MM.1S (cell line): ENCODE data around the gene BMP15.

Experiments used
- DNase-seq: peaks from one replicate; pipeline ENCODE4 v3.0.0-alpha.2; 2015
- H2AFZ ChIP-seq: fragments of 300-600 bp; sonication (generic); 2 replicates; pipeline ENCODE4 v1.6.0; 2016; ENCODE audit warnings: antibody characterized with exemption, low read length
- H3F3A ChIP-seq: fragments of 300-600 bp; sonication (generic); 2 replicates; pipeline ENCODE4 v1.6.1; 2016; ENCODE audit warnings: mild to moderate bottlenecking, antibody characterized with exemption, low read length, moderate library complexity, mixed read lengths; ENCODE audit not compliant: insufficient read depth
- H3K27ac ChIP-seq: fragments of 300-600 bp; sonication (generic); 2 replicates; pipeline ENCODE4 v1.5.1; 2016; ENCODE audit warnings: mild to moderate bottlenecking, low read length
- H3K27me3 ChIP-seq: fragments of 300-600 bp; sonication (generic); replicated peaks from 2 replicates; pipeline ENCODE4 v1.6.0; 2016; ENCODE audit warnings: low read length; ENCODE audit not compliant: insufficient read depth
- H3K36me3 ChIP-seq: fragments of 300-600 bp; sonication (generic); replicated peaks from 2 replicates; pipeline ENCODE4 v1.6.1; 2016; ENCODE audit warnings: mild to moderate bottlenecking, low read length, mixed read lengths; ENCODE audit not compliant: insufficient read depth
- H3K4me1 ChIP-seq: fragments of 300-600 bp; sonication (generic); 2 replicates; pipeline ENCODE4 v1.6.1; 2016; ENCODE audit warnings: low read length, mixed read lengths
- H3K4me2 ChIP-seq: fragments of 300-600 bp; sonication (generic); 2 replicates; pipeline ENCODE4 v1.6.0; 2016; ENCODE audit warnings: low read depth, low read length
- H3K4me3 ChIP-seq: fragments of 300-600 bp; sonication (generic); 2 replicates; pipeline ENCODE4 v1.5.1; 2016; ENCODE audit warnings: low read length, mixed read lengths
- H3K79me2 ChIP-seq: fragments of 300-600 bp; sonication (generic); 2 replicates; pipeline ENCODE4 v1.6.1; 2016; ENCODE audit warnings: mixed run types, low read length, mixed read lengths
- H3K9ac ChIP-seq: fragments of 300-600 bp; sonication (generic); 2 replicates; pipeline ENCODE4 v1.6.1; 2016; ENCODE audit warnings: low read length, mixed read lengths
- H3K9me2 ChIP-seq: fragments of 300-600 bp; sonication (generic); replicated peaks from 2 replicates; pipeline ENCODE4 v1.6.1; 2016; ENCODE audit warnings: mild to moderate bottlenecking, low read length, mixed read lengths; ENCODE audit not compliant: insufficient read depth
- H3K9me3 ChIP-seq: fragments of 300-600 bp; sonication (generic); replicated peaks from 2 replicates; pipeline ENCODE4 v1.6.1; 2016; ENCODE audit warnings: mild to moderate bottlenecking, low read length, mixed read lengths; ENCODE audit not compliant: insufficient read depth
- H4K20me1 ChIP-seq: fragments of 300-600 bp; sonication (generic); 2 replicates; pipeline ENCODE4 v1.6.1; 2016; ENCODE audit warnings: mild to moderate bottlenecking, low read length, moderate library complexity, mixed read lengths; ENCODE audit not compliant: insufficient read depth
- CTCF ChIP-seq: fragments of 300-600 bp; sonication (generic); IDR thresholded peaks from 2 replicates; pipeline ENCODE4 v1.5.1; 2016; ENCODE audit warnings: antibody characterized with exemption, low read length, mixed read lengths
- EZH2 ChIP-seq: fragments of 300-600 bp; sonication (generic); optimal IDR thresholded peaks from 2 replicates; pipeline ENCODE3; 2017; ENCODE audit warnings: low read depth, mild to moderate bottlenecking, antibody characterized with exemption, low read length, mixed read lengths
- EZH2phosphoT487 ChIP-seq: fragments of 300-600 bp; sonication (generic); IDR thresholded peaks from 2 replicates; pipeline ENCODE4 v1.6.1; 2018; ENCODE audit warnings: antibody characterized with exemption, low read length

BMP15 gene

GRCh38 chrX:50871922-50872453 lies 38.5 kb upstream of the BMP15 start:
- H3K9me3 ChIP-seq = no peaks in the 10 kb centered on the region
- no peak overlapping the region for H2AFZ ChIP-seq
- TF ChIP-seq EZH2 (no peak), EZH2phosphoT487 (no peak), CTCF (no peak)
- no peak overlapping the region for H3K9ac ChIP-seq
- no peaks in the 10 kb centered on the region for H3K9me2 ChIP-seq
- H3K4me1 ChIP-seq = no peaks in the 10 kb centered on the region
- no peaks in the 10 kb centered on the region for H3K36me3 ChIP-seq
- no peaks in the 10 kb centered on the region for H4K20me1 ChIP-seq
- no peak overlapping the region for H3K27ac ChIP-seq
- no peaks in the 10 kb centered on the region for H3K27me3 ChIP-seq
- no peak for DNase-seq
- H3K4me2 ChIP-seq = no peak overlapping the region
- no peak overlapping the region for H3K4me3 ChIP-seq
- no peaks in the 10 kb centered on the region for H3F3A ChIP-seq
- H3K79me2 ChIP-seq = no peaks in the 10 kb centered on the region

GRCh38 chrX:50874876-50875275 lies 35.7 kb upstream of the BMP15 start:
- DNase-seq = no peak
- Histone ChIP-seq H3K27ac (no peak overlapping the region), H4K20me1 (no peaks in the 10 kb centered on the region), H3K4me1 (no peaks in the 10 kb centered on the region), H3K27me3 (no peaks in the 10 kb centered on the region), H3K36me3 (no peaks in the 10 kb centered on the region), H3K9ac (no peak overlapping the region), H3K79me2 (no peaks in the 10 kb centered on the region), H3K9me3 (no peaks in the 10 kb centered on the region), H2AFZ (no peak overlapping the region), H3K4me2 (no peak overlapping the region), H3K9me2 (no peaks in the 10 kb centered on the region), H3K4me3 (no peak overlapping the region), H3F3A (no peaks in the 10 kb centered on the region)
- TF ChIP-seq EZH2phosphoT487 (no peak), EZH2 (no peak), CTCF (no peak)

DNA sequence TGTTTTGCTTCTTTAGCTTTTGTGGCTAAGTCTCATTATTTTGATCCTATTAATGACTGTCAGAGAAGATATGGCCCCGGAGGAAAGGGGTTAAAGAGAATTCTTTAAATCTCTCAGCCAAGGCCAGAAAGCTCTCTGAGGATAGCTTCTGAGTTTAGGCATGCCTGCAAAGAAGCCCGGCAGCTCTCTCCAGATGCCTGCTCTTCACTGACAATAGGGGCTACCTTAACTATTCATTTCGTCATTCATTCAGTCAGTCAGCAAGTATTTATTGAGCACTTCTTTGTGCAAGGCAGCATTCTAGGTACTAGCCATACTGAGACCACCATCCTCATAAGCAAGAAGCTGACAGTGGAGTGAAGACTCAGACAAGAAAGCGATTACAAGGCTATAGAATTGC lies 34.0 kb upstream of the BMP15 start:
- Histone ChIP-seq H3K4me2 (no peak overlapping the region), H3F3A (no peaks in the 10 kb centered on the region), H3K4me1 (no peaks in the 10 kb centered on the region), H3K9ac (no peak overlapping the region), H2AFZ (no peak overlapping the region), H3K27ac (no peak overlapping the region), H3K27me3 (no peaks in the 10 kb centered on the region), H4K20me1 (no peaks in the 10 kb centered on the region), H3K4me3 (no peak overlapping the region), H3K36me3 (no peaks in the 10 kb centered on the region), H3K9me3 (no peaks in the 10 kb centered on the region), H3K9me2 (no peaks in the 10 kb centered on the region), H3K79me2 (no peaks in the 10 kb centered on the region)
- no peak for DNase-seq
- TF ChIP-seq CTCF = no peak
- TF ChIP-seq EZH2phosphoT487 = no peak
- TF ChIP-seq EZH2 = no peak
